ENCODE data around the gene PCSK2. TPM values are rescaled to one million over a fixed set of nuclear protein-coding genes. Genes with fewer than 3 reads are reported as not detected.

The PCSK2 gene
- total RNA-seq, 2 experiments from 2014 or later = not detected

- ChIA-PET POLR2A (no interaction called here), CTCF (no interaction called here)
These were observed 241.4 kb downstream of the PCSK2 start for GRCh38 chr20:17468073-17468840.

- ChIA-PET CTCF (interaction anchor here (0.7 kb wide), 1 partner anchor 581 kb away, joined by 3 read pairs; no protein-coding TSS in a partner anchor), POLR2A (no interaction called here)
These were observed 242.6 kb downstream of the PCSK2 start for GRCh38 chr20:17469246-17470030.

- ChIA-PET CTCF (no interaction called here), POLR2A (no interaction called here)
These were observed 243.7 kb downstream of the PCSK2 start for GRCh38 chr20:17470521-17470920.

GRCh38 chr20:17470973-17471372 is 244.1 kb downstream of the PCSK2 start:
- POLR2A ChIA-PET = no interaction called here

GRCh38 chr20:17471606-17472187 is 244.9 kb downstream of the PCSK2 start:
- ChIA-PET POLR2A (no interaction called here), CTCF (no interaction called here)

More at GRCh38 chr20:17470973-17471372, 244.1 kb downstream of the PCSK2 start:
- CTCF ChIA-PET = no interaction called here

- ChIA-PET POLR2A (no interaction called here), CTCF (no interaction called here)
These were observed 246.8 kb downstream of the PCSK2 start for GRCh38 chr20:17473659-17474058.

GRCh38 chr20:17479063-17479657 is 252.3 kb downstream of the PCSK2 start:
- CTCF ChIA-PET = no interaction called here
- POLR2A ChIA-PET = no interaction called here

- ChIA-PET CTCF (interaction anchor here (0.5 to 0.6 kb wide), 2 partner anchors 24 to 815 kb away, joined by 3 read pairs; no protein-coding TSS in a partner anchor), POLR2A (no interaction called here)
These were observed 253.9 kb downstream of the PCSK2 start for GRCh38 chr20:17480696-17481095.

GRCh38 chr20:17481661-17482060 is 254.8 kb downstream of the PCSK2 start:
- CTCF ChIA-PET = no interaction called here
- POLR2A ChIA-PET = no interaction called here

- POLR2A ChIA-PET = no interaction called here
These were observed 255.7 kb downstream of the PCSK2 start for GRCh38 chr20:17482536-17482935.

GRCh38 chr20:17485017-17485416 is 258.2 kb downstream of the PCSK2 start:
- POLR2A ChIA-PET = no interaction called here
- CTCF ChIA-PET = no interaction called here

More at GRCh38 chr20:17482536-17482935, 255.7 kb downstream of the PCSK2 start:
- CTCF ChIA-PET = no interaction called here

- CTCF ChIA-PET = no interaction called here
These were observed 262.2 kb downstream of the PCSK2 start for GRCh38 chr20:17488916-17489600.

GRCh38 chr20:17490501-17490900 is 263.7 kb downstream of the PCSK2 start:
- ChIA-PET POLR2A (no interaction called here), CTCF (no interaction called here)

More at GRCh38 chr20:17488916-17489600, 262.2 kb downstream of the PCSK2 start:
- POLR2A ChIA-PET = no interaction called here

- POLR2A ChIA-PET = no interaction called here
- CTCF ChIA-PET = no interaction called here
These were observed 264.2 kb downstream of the PCSK2 start for GRCh38 chr20:17491041-17491440.

- ChIA-PET POLR2A (no interaction called here), CTCF (no interaction called here)
These were observed 264.6 kb downstream of the PCSK2 start for GRCh38 chr20:17491488-17491887.

- CTCF ChIA-PET = interaction anchor here (0.5 kb wide), 1 partner anchor 9 kb away, joined by 3 read pairs; no protein-coding TSS in a partner anchor
- POLR2A ChIA-PET = no interaction called here
These were observed 266.3 kb downstream of the PCSK2 start for GRCh38 chr20:17493173-17493572.

GRCh38 chr20:17494201-17494600 is 267.4 kb downstream of the PCSK2 start:
- ChIA-PET CTCF (interaction anchor here (1.0 to 1.3 kb wide), 2 partner anchors 11 to 503 kb away, joined by 3 read pairs; no protein-coding TSS in a partner anchor), POLR2A (no interaction called here)

- ChIA-PET CTCF (no interaction called here), POLR2A (no interaction called here)
These were observed 269.0 kb downstream of the PCSK2 start for GRCh38 chr20:17495826-17496225.

GRCh38 chr20:17497821-17498580 is 271.2 kb downstream of the PCSK2 start:
- ChIA-PET CTCF (no interaction called here), POLR2A (interaction anchor here (0.6 kb wide), 1 partner anchor 72 kb away, joined by 3 read pairs; no protein-coding TSS in a partner anchor)

Data from activated CD8-positive, alpha-beta memory T cell treated with anti-CD3 and anti-CD28 coated beads for 36 hours (primary cell).